Measurements from ENCODE around the gene TWNK.

TWNK gene

DNA sequence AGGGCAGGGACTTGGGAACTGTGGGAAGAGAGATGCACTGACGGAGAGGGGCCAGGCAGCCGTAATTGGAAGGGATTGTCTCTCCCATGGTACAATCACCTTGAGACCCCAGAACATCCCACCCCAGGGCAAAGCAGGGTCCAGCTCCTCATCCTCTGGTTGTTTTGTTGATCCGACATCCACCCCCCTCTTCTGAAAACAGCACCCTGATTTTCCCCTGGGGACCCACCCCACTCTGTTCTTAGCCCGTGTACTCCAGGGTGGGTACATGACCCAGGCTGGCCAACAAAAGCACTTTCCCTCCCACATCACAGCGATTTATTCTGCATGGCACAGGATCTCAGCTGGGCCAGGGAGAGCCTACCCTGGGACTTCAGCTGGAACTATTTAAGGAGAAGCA lies 29.5 kb downstream of the TWNK start:
- TF ChIP-seq, protein P1, sequence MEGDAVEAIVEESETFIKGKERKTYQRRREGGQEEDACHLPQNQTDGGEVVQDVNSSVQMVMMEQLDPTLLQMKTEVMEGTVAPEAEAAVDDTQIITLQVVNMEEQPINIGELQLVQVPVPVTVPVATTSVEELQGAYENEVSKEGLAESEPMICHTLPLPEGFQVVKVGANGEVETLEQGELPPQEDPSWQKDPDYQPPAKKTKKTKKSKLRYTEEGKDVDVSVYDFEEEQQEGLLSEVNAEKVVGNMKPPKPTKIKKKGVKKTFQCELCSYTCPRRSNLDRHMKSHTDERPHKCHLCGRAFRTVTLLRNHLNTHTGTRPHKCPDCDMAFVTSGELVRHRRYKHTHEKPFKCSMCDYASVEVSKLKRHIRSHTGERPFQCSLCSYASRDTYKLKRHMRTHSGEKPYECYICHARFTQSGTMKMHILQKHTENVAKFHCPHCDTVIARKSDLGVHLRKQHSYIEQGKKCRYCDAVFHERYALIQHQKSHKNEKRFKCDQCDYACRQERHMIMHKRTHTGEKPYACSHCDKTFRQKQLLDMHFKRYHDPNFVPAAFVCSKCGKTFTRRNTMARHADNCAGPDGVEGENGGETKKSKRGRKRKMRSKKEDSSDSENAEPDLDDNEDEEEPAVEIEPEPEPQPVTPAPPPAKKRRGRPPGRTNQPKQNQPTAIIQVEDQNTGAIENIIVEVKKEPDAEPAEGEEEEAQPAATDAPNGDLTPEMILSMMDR (IDR thresholded peaks at IDR 0.05; ENCODE audit: low read depth, low read length, missing control alignments), result no peak
- H3K4me3 ChIP-seq (ENCODE audit: low read depth, low read length), result no peak overlapping the region
- no peak for DNase-seq (ENCODE audit: low read depth)

DNA sequence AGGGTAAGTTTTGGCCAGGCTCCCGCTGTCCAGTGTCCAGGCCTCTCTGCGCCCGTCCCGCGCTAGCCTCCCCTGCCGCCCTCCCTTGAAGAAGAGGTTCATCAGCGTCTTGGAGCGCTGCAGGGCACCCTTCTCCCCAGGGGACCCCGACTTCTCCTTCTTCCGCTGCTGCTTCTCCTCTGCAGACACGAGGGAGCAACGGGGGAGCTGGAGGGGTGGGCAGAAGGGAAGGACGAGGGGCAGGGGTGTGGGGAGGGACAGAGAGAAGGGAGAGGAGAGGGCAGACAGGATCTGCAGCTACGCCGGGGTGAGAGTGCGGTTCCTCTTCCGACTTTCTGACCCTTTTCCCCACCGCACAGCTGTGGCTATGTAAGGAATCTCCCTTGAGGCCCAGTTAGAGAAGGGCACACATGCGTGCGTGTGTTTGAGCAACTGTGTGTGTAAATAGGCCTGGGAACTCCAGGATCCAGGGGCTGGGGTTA lies 30.8 kb downstream of the TWNK start:
- no peak overlapping the region for H3K4me3 ChIP-seq (ENCODE audit: low read depth, low read length)
- no peak for DNase-seq (ENCODE audit: low read depth)
- TF ChIP-seq, protein P1 (IDR thresholded peaks at IDR 0.05; ENCODE audit: low read depth, low read length, missing control alignments), result no peak

DNA sequence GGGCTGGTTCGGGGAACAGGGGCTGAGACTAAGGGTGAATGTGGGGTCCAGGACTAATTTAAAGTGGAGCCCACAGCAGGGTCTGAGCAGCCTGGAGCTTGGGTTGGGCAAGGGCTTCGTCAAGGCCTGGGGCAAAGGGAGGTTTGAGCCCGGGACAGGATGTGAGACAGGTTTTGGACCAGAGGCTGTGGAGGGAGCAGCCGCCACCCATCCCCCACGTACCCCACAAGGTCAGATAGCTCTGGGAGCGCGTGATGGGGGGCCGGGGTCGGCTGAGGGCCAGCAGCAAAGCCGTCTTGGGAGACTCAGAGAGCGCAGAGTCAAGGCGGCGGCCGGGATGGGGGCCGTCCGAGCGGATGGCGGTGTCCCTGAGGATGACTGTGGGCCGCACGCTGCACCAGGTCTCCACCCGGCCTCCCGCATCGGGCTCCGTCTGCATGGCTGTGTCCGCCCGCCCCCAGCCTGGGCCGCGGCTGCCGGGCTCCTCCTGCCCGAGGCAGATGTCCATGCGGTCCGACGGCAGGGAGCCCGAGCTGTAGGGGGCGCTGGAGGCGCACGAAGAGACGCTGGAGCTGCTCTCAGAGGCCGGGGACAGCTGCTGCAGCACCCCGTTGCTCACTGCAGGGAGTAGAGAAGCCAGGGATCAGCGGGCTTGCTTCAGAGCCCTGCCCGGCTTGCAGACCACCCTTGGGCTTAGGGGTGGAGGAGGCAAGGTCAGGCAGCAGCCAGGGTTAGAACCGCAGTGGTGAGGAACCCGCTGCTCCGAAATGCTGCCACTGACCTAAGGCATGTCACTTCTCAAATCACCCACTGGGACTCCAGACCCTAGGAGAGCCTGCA lies 31.5 kb downstream of the TWNK start:
- no peak overlapping the region for H3K4me3 ChIP-seq (ENCODE audit: low read depth, low read length)
- TF ChIP-seq, protein P1 (IDR thresholded peaks at IDR 0.05; ENCODE audit: low read depth, low read length, missing control alignments), result peak; percentile 70
- DNase-seq (ENCODE audit: low read depth), result no peak

DNA sequence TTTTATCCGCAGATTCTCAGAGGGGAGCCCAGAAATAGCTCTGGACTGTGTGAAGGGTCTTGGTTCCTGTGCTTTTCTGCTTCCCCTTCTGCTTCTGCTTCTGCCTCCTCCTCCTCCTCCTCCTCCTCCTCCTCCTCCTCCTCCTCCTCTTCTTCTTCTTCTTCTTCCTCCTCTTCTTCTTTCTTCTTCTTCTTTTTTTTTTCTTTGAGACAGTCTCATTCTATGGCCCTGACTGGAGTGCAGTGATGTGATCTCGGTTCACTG lies 32.0 kb downstream of the TWNK start:
- TF ChIP-seq, protein P1 (IDR thresholded peaks at IDR 0.05; ENCODE audit: low read depth, low read length, missing control alignments), result no peak
- DNase-seq (ENCODE audit: low read depth), result no peak
- no peak overlapping the region for H3K4me3 ChIP-seq (ENCODE audit: low read depth, low read length)

DNA sequence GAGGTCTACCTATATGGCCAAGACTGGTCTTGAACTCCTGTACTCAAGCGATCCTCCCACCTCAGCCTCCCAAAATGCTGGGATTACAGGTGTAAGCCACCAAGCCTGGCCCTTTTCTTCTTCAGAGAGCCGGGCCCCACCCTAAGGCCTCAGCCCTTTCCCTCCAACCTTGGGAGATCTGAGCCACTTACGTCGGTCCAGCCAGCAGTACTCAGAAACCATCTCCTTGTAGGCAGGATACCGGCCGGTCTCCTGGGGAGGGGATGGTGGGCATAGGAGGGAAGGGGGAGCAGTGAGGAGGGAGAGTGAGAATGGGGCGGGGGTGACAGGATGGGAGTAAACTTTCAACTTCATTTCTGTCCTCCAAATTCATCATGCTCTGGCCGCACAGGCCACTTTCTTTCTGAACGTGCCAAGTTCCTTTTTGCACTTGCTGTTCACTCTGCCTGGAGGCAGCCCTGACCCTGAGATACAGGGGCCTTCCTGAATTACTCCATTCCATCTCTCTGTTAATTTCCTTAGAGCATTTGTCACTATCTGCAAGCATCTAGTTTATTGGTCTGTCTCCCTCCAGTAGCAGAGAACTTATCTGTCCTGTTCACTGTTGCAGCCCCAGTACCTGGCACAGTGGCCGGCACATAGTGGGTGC lies 33.2 kb downstream of the TWNK start:
- TF ChIP-seq, protein P1 (IDR thresholded peaks at IDR 0.05; ENCODE audit: low read depth, low read length, missing control alignments), result no peak
- DNase-seq (ENCODE audit: low read depth), result no peak
- H3K4me3 ChIP-seq (ENCODE audit: low read depth, low read length), result no peak overlapping the region

DNA sequence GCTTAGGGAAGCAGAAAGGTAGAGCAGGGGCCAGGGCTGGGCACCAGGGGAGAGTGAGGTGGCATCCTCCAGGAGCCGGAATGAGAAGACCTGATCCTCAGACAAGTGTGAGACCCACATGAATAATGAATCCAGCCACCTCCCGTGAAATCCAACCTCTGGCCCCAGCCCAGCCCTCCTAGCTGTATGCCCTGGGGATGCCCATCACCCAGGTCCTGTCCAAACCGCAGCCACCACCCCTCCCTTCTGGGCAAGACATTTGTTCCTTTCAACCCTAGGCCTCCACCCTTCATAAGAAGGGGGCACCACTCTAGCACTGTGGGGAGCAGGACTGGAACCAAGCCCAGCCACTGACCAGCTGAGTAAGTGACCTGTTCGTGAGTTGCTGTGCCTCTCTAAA lies 33.9 kb downstream of the TWNK start:
- TF ChIP-seq, protein P1 (IDR thresholded peaks at IDR 0.05; ENCODE audit: low read depth, low read length, missing control alignments), result no peak

More for the DNA sequence above, 33.9 kb downstream of the TWNK start:
- H3K4me3 ChIP-seq (ENCODE audit: low read depth, low read length), result no peak overlapping the region
- no peak for DNase-seq (ENCODE audit: low read depth)

Measured in GM12864 (cell line).